Measurements from ENCODE around the gene PLCB1.

DNA sequence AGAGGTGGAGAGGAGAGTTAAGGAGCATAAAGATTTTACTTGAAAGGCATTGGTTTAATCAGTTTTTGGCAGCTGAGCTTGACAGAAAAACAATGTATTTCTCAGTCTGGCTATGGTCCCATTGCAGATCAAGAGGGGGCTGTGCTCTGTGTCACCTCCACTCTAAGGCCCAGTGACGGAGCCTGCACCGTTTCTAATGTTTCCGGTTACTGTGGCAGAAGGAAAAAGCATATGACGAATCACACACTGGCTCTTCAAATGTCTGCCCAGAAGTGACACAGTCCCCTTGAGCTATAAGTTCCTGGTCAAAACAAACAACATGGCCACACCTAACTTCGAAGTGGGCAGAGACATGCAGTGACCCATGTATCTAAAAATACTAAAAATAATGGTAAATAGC lies 372.0 kb downstream of the PLCB1 start:
- no peak for TF ChIP-seq POLR2A (IDR thresholded peaks at IDR 0.05; ENCODE audit: low read depth, low read length)
- TF ChIP-seq TAF1 (IDR thresholded peaks at IDR 0.05; ENCODE audit: borderline replicate concordance, low read depth, low read length) = no peak
- TF ChIP-seq POLR2AphosphoS5 (IDR thresholded peaks at IDR 0.05; ENCODE audit: low read depth, low read length) = no peak
